ENCODE data around the gene UTF1. TPM values are rescaled to one million over a fixed set of nuclear protein-coding genes. Genes with fewer than 3 reads are reported as not detected.

UTF1 gene
- polyA plus RNA-seq, 3 donors, result 0.14 to 0.48 (median 0.24) TPM

GRCh38 chr10:133213641-133214467 lies 16.2 kb upstream of the UTF1 start:
- Histone ChIP-seq H3K9me3 (replicated peaks in 1 of 2; ENCODE audit: control insufficient read depth in 1 of 2, insufficient read depth in 1 of 2, low read length in 2 of 2) (no peaks in the 10 kb centered on the region), H3K9ac (ENCODE audit: insufficient read depth, low read length, poor library complexity, severe bottlenecking) (no peak overlapping the region), H3K79me2 (ENCODE audit: insufficient read depth, low read length) (no peaks in the 10 kb centered on the region), H2AFZ (ENCODE audit: insufficient read depth, low read depth, low read length, poor library complexity, severe bottlenecking) (no peak overlapping the region), H4K20me1 (ENCODE audit: insufficient read depth, low read length) (no peaks in the 10 kb centered on the region), H3K27ac (ENCODE audit: low read depth in 1 of 2, low read length in 2 of 2) (no peak overlapping the region), H3K4me2 (replicated peaks; ENCODE audit: extremely low read depth, low read length, poor library complexity, severe bottlenecking) (no peak overlapping the region), H3K4me1 (ENCODE audit: control insufficient read depth in 1 of 2, insufficient read depth in 2 of 2, low read length in 2 of 2) (no peaks in the 10 kb centered on the region), H3K4me3 (replicated peaks in 1 of 3; ENCODE audit: low read depth in 2 of 3, low read length in 3 of 3) (no peak overlapping the region), H3K36me3 (replicated peaks in 1 of 2; ENCODE audit: control insufficient read depth in 1 of 2, insufficient read depth in 2 of 2, low read length in 2 of 2) (no peaks in the 10 kb centered on the region), H3K27me3 (ENCODE audit: control insufficient read depth in 2 of 2, insufficient read depth in 2 of 2, low read length in 2 of 2) (peaks cover 0 to 2% of the 10 kb centered on the region in 2 donors)
- H3K4me1 Mint-ChIP-seq, result no peaks in the 10 kb centered on the region
- H3K36me3 Mint-ChIP-seq, result no peaks in the 10 kb centered on the region
- TF ChIP-seq CTCF (IDR thresholded peaks at IDR 0.05), result no peak
- H3K4me3 Mint-ChIP-seq, result no peak overlapping the region
- 93% methylated on average over 31 of the region's 32 CpGs for WGBS (ENCODE audit: insufficient coverage)
- no peak overlapping the region for H3K27ac Mint-ChIP-seq
- DNase-seq, result no peak
- peaks cover 0 to 7% (median 6%) of the 10 kb centered on the region in 3 donors for H3K27me3 Mint-ChIP-seq (ENCODE audit: low read depth in 3 of 3)
- H3K9me3 Mint-ChIP-seq, result no peaks in the 10 kb centered on the region
- intact Hi-C loops (cut with micrococcal nuclease), result no loop called here

GRCh38 chr10:133214468-133215410 lies 15.3 kb upstream of the UTF1 start:
- Histone ChIP-seq H3K79me2 (ENCODE audit: insufficient read depth, low read length) (no peaks in the 10 kb centered on the region), H3K27me3 (ENCODE audit: control insufficient read depth in 2 of 2, insufficient read depth in 2 of 2, low read length in 2 of 2) (peaks cover 0 to 7% of the 10 kb centered on the region in 2 donors), H4K20me1 (ENCODE audit: insufficient read depth, low read length) (no peaks in the 10 kb centered on the region), H3K27ac (ENCODE audit: low read depth in 1 of 2, low read length in 2 of 2) (no peak overlapping the region), H3K4me3 (replicated peaks in 1 of 3; ENCODE audit: low read depth in 2 of 3, low read length in 3 of 3) (no peak overlapping the region), H3K4me1 (ENCODE audit: control insufficient read depth in 1 of 2, insufficient read depth in 2 of 2, low read length in 2 of 2) (no peaks in the 10 kb centered on the region), H3K4me2 (replicated peaks; ENCODE audit: extremely low read depth, low read length, poor library complexity, severe bottlenecking) (no peak overlapping the region), H3K9me3 (replicated peaks in 1 of 2; ENCODE audit: control insufficient read depth in 1 of 2, insufficient read depth in 1 of 2, low read length in 2 of 2) (no peaks in the 10 kb centered on the region), H2AFZ (ENCODE audit: insufficient read depth, low read depth, low read length, poor library complexity, severe bottlenecking) (no peak overlapping the region), H3K36me3 (replicated peaks in 1 of 2; ENCODE audit: control insufficient read depth in 1 of 2, insufficient read depth in 2 of 2, low read length in 2 of 2) (no peaks in the 10 kb centered on the region), H3K9ac (ENCODE audit: insufficient read depth, low read length, poor library complexity, severe bottlenecking) (no peak overlapping the region)
- Mint-ChIP-seq H3K9me3 (no peaks in the 10 kb centered on the region), H3K36me3 (no peaks in the 10 kb centered on the region), H3K4me1 (no peaks in the 10 kb centered on the region), H3K4me3 (no peak overlapping the region), H3K27ac (no peak overlapping the region), H3K27me3 (ENCODE audit: low read depth in 3 of 3) (peaks cover 3 to 15% (median 14%) of the 10 kb centered on the region in 3 donors)
- DNase-seq, result no peak
- no peak for TF ChIP-seq CTCF (IDR thresholded peaks at IDR 0.05)
- intact Hi-C loops (cut with micrococcal nuclease), result no loop called here
- WGBS (ENCODE audit: insufficient coverage), result 87% methylated on average over 22 of the region's 28 CpGs

Measured in CD14-positive monocyte (primary cell).